ENCODE measurements around the gene PAQR5.

DNA sequence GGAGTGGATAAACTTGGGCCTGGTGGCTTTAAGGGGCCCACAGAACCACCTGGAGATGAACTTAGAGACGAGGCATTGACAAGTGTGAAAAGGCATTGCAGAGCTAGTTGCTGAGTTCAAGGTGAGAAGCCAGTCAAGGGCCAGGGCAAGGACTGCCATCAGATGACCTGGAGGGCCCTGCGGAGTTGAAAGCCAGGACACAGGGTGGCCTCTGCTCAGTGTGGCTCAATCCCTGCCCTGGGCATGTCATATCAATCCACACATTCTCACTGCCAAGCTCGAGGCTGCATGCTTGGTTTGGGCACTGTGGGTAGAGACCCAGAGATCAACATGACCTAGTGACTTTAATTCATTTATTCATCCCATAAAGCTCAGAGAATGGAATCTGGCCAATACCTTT is 9.2 kb downstream of the PAQR5 start:
- TF ChIP-seq, protein P1, sequence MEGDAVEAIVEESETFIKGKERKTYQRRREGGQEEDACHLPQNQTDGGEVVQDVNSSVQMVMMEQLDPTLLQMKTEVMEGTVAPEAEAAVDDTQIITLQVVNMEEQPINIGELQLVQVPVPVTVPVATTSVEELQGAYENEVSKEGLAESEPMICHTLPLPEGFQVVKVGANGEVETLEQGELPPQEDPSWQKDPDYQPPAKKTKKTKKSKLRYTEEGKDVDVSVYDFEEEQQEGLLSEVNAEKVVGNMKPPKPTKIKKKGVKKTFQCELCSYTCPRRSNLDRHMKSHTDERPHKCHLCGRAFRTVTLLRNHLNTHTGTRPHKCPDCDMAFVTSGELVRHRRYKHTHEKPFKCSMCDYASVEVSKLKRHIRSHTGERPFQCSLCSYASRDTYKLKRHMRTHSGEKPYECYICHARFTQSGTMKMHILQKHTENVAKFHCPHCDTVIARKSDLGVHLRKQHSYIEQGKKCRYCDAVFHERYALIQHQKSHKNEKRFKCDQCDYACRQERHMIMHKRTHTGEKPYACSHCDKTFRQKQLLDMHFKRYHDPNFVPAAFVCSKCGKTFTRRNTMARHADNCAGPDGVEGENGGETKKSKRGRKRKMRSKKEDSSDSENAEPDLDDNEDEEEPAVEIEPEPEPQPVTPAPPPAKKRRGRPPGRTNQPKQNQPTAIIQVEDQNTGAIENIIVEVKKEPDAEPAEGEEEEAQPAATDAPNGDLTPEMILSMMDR (IDR thresholded peaks at IDR 0.05): no peak
- no peak for TF ChIP-seq POLR2A (IDR thresholded peaks at IDR 0.05)

All from right lobe of liver (tissue), 4 donors.